Neural progenitor cell (in vitro differentiated cells): ENCODE measurements around the gene TICAM2. TPM values are rescaled to one million over a fixed set of nuclear protein-coding genes. Genes with fewer than 3 reads are reported as not detected.

Experiments used
- DNase-seq: peaks from one replicate; pipeline ENCODE4 v3.0.0-alpha.2; 2016; ENCODE audit warnings: low spot score
- H2AFZ ChIP-seq: fragments of 200-600 bp; sonication (generic); replicated peaks from 2 replicates; pipeline ENCODE4 v1.6.1; 2016; ENCODE audit warnings: antibody characterized with exemption
- H3F3A ChIP-seq: fragments of 200-600 bp; sonication (generic); 2 replicates; pipeline ENCODE4 v1.6.1; 2016; ENCODE audit warnings: antibody characterized with exemption, low read depth
- H3K27ac ChIP-seq: fragments of 200-600 bp; sonication (generic); 2 replicates; pipeline ENCODE4 v1.5.1; 2016; ENCODE audit warnings: mild to moderate bottlenecking
- H3K27me3 ChIP-seq: fragments of 200-600 bp; sonication (generic); 2 replicates; pipeline ENCODE4 v1.6.1; 2016; ENCODE audit warnings: mild to moderate bottlenecking, moderate library complexity
- H3K36me3 ChIP-seq: fragments of 200-600 bp; sonication (generic); 2 replicates; pipeline ENCODE4 v1.5.1; 2016
- H3K4me1 ChIP-seq: fragments of 200-600 bp; sonication (generic); 2 replicates; pipeline ENCODE4 v1.6.1; 2016; ENCODE audit warnings: mixed run types
- H3K4me2 ChIP-seq: fragments of 200-600 bp; sonication (generic); 2 replicates; pipeline ENCODE4 v1.6.1; 2016
- H3K4me3 ChIP-seq: fragments of 200-600 bp; sonication (generic); 2 replicates; pipeline ENCODE4 v1.5.1; 2016
- H3K79me2 ChIP-seq: fragments of 200-600 bp; sonication (generic); 2 replicates; pipeline ENCODE4 v1.6.1; 2016; ENCODE audit warnings: low read depth
- H3K9ac ChIP-seq: fragments of 200-600 bp; sonication (generic); 2 replicates; pipeline ENCODE4 v1.6.1; 2016
- H3K9me3 ChIP-seq: fragments of 200-600 bp; sonication (generic); 2 replicates; pipeline ENCODE4 v1.5.1; 2016; ENCODE audit warnings: low read depth
- H4K20me1 ChIP-seq: fragments of 200-600 bp; sonication (generic); 2 replicates; pipeline ENCODE4 v1.6.1; 2016; ENCODE audit warnings: low read depth
- H3K27ac Mint-ChIP-seq: 3 replicates; pipeline ENCODE4 v1.8.0; 2021; ENCODE audit warnings: mixed read lengths
- H3K27me3 Mint-ChIP-seq: 2 replicates; pipeline ENCODE4 v1.8.0; 2022; ENCODE audit warnings: low read depth, mild to moderate bottlenecking, inconsistent platforms, moderate library complexity, mixed read lengths; ENCODE audit not compliant: insufficient read depth
- H3K36me3 Mint-ChIP-seq: 3 replicates; pipeline ENCODE4 v1.8.0; 2021; ENCODE audit warnings: mixed read lengths
- H3K4me1 Mint-ChIP-seq: 3 replicates; pipeline ENCODE4 v1.8.0; 2021; ENCODE audit warnings: mixed read lengths
- H3K4me3 Mint-ChIP-seq: 3 replicates; pipeline ENCODE4 v1.8.0; 2021; ENCODE audit warnings: mild to moderate bottlenecking, moderate library complexity, mixed read lengths
- H3K9me3 Mint-ChIP-seq: 3 replicates; pipeline ENCODE4 v1.8.0; 2020; ENCODE audit warnings: mixed read lengths
- EZH2 ChIP-seq: fragments of 200-600 bp; sonication (generic); IDR thresholded peaks from 2 replicates; pipeline ENCODE4 v1.6.1; 2017; ENCODE audit warnings: antibody characterized with exemption, mild to moderate bottlenecking, moderate library complexity
- EZH2phosphoT487 ChIP-seq: fragments of 200-600 bp; sonication (generic); IDR thresholded peaks from 2 replicates; pipeline ENCODE4 v1.6.1; 2017; ENCODE audit warnings: antibody characterized with exemption
- total RNA-seq: library from RNA; depleted of rRNA; stranded (reverse); fragments of >200 nt; gene quantifications from 2 replicates; pipeline ENCODE4 v1.2.3, GENCODE V29; 2015; ENCODE audit warnings: low replicate concordance
- TF ChIP-seq, protein P1 (sequence below): fragments of 200-600 bp; sonication (generic); IDR thresholded peaks from 2 replicates; pipeline ENCODE4 v1.5.1; 2017; ENCODE audit warnings: antibody characterized with exemption, mild to moderate bottlenecking

The TICAM2 gene
- total RNA-seq, 1 donor from 2014 or later, result not detected

DNA sequence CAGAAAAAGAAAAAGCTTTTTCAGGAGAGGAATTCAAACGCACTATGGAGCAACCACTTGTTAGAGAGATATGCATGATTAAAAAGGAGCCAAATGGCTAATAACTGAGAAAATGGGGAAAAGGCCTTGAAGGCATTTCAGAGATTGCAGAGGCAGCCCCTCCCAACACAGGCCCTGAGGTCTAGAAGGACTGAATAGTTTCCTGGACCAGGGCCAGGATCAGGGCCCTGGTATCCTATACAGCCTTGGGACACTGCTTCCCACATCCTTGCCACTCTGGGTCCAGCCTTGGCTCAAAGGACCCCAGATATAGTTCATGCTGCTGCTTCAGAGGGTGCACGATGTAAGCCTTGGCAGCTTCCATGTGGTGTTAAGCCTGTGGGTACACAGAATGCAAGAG lies 37.0 kb downstream of the TICAM2 start:
- H3K27me3 ChIP-seq, result no peaks in the 10 kb centered on the region
- no peak overlapping the region for H3K27ac Mint-ChIP-seq
- no peak for TF ChIP-seq EZH2
- H3K27me3 Mint-ChIP-seq, result peaks cover 3% of the 10 kb centered on the region
- no peaks in the 10 kb centered on the region for H3K36me3 Mint-ChIP-seq
- no peak overlapping the region for H3K27ac ChIP-seq
- H2AFZ ChIP-seq, result no peak overlapping the region
- H3K9ac ChIP-seq, result no peak overlapping the region
- no peaks in the 10 kb centered on the region for H3K4me1 ChIP-seq
- no peaks in the 10 kb centered on the region for H3F3A ChIP-seq
- H3K4me3 Mint-ChIP-seq, result no peak overlapping the region
- no peak overlapping the region for H3K4me2 ChIP-seq
- no peaks in the 10 kb centered on the region for H3K79me2 ChIP-seq
- H3K9me3 ChIP-seq, result no peaks in the 10 kb centered on the region
- no peaks in the 10 kb centered on the region for H3K9me3 Mint-ChIP-seq
- H4K20me1 ChIP-seq, result no peaks in the 10 kb centered on the region
- no peaks in the 10 kb centered on the region for H3K36me3 ChIP-seq
- no peaks in the 10 kb centered on the region for H3K4me1 Mint-ChIP-seq
- no peak overlapping the region for H3K4me3 ChIP-seq
- no peak for DNase-seq

DNA sequence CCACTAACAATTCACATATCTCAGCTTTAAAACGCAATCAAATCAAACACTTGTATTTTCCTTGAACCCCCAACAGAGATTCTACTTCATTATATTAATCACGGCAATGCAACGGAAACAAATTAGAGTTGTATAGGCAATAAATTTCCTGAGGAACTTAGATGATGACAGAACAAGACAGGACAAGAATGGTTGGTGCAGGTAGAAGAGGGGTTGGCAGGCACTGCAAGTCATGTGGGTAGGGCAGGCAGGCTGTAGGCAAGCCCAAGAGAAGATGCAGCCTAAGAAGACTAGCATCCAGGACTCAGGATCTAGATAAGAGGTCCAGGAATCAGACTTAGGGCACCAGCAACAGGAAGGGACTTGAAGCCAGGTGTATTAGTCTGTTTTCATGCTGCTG lies 41.1 kb downstream of the TICAM2 start:
- Histone ChIP-seq H3K4me2 (no peak overlapping the region), H3K79me2 (no peaks in the 10 kb centered on the region), H2AFZ (no peak overlapping the region), H3K9me3 (no peaks in the 10 kb centered on the region), H4K20me1 (no peaks in the 10 kb centered on the region), H3K36me3 (no peaks in the 10 kb centered on the region), H3F3A (no peaks in the 10 kb centered on the region), H3K9ac (no peak overlapping the region), H3K27me3 (no peaks in the 10 kb centered on the region), H3K27ac (no peak overlapping the region), H3K4me1 (no peaks in the 10 kb centered on the region), H3K4me3 (no peak overlapping the region)
- Mint-ChIP-seq H3K4me1 (peaks cover 8% of the 10 kb centered on the region), H3K9me3 (no peaks in the 10 kb centered on the region), H3K27me3 (peaks cover 2% of the 10 kb centered on the region), H3K27ac (no peak overlapping the region), H3K4me3 (no peak overlapping the region), H3K36me3 (no peaks in the 10 kb centered on the region)
- TF ChIP-seq, protein P1, sequence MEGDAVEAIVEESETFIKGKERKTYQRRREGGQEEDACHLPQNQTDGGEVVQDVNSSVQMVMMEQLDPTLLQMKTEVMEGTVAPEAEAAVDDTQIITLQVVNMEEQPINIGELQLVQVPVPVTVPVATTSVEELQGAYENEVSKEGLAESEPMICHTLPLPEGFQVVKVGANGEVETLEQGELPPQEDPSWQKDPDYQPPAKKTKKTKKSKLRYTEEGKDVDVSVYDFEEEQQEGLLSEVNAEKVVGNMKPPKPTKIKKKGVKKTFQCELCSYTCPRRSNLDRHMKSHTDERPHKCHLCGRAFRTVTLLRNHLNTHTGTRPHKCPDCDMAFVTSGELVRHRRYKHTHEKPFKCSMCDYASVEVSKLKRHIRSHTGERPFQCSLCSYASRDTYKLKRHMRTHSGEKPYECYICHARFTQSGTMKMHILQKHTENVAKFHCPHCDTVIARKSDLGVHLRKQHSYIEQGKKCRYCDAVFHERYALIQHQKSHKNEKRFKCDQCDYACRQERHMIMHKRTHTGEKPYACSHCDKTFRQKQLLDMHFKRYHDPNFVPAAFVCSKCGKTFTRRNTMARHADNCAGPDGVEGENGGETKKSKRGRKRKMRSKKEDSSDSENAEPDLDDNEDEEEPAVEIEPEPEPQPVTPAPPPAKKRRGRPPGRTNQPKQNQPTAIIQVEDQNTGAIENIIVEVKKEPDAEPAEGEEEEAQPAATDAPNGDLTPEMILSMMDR, result no peak
- no peak for TF ChIP-seq EZH2
- TF ChIP-seq EZH2phosphoT487, result no peak
- DNase-seq, result no peak

DNA sequence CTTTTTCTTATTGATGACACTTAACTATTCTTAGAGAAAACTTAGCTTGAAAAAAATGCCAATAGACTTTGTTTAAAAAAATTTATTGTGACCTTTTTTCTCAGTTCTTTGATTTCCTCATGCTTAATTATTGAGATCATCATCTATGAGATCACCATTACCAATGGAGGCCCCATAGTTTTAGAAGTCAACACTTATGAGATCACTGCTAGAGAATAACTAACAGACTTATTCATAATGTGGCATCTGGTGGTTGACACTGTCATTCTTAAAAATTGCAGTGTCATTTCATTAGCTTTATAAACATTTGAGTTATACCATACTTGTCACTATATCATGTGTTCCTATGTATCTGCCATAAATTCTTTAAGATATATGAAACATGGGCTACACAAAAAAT lies 42.8 kb downstream of the TICAM2 start:
- Histone ChIP-seq H3K9me3 (no peaks in the 10 kb centered on the region), H3K9ac (no peak overlapping the region), H3F3A (no peaks in the 10 kb centered on the region), H3K27me3 (no peaks in the 10 kb centered on the region), H3K4me2 (no peak overlapping the region), H3K4me3 (no peak overlapping the region), H3K79me2 (no peaks in the 10 kb centered on the region), H3K4me1 (no peaks in the 10 kb centered on the region), H3K27ac (no peak overlapping the region), H2AFZ (no peak overlapping the region), H4K20me1 (no peaks in the 10 kb centered on the region), H3K36me3 (no peaks in the 10 kb centered on the region)
- DNase-seq, result no peak
- no peak overlapping the region for H3K4me3 Mint-ChIP-seq
- no peak overlapping the region for H3K27ac Mint-ChIP-seq
- TF ChIP-seq, protein P1, result no peak
- TF ChIP-seq EZH2phosphoT487 (no peak), EZH2 (no peak)
- no peaks in the 10 kb centered on the region for H3K27me3 Mint-ChIP-seq
- no peaks in the 10 kb centered on the region for H3K36me3 Mint-ChIP-seq
- no peaks in the 10 kb centered on the region for H3K9me3 Mint-ChIP-seq
- peaks cover 8% of the 10 kb centered on the region for H3K4me1 Mint-ChIP-seq

DNA sequence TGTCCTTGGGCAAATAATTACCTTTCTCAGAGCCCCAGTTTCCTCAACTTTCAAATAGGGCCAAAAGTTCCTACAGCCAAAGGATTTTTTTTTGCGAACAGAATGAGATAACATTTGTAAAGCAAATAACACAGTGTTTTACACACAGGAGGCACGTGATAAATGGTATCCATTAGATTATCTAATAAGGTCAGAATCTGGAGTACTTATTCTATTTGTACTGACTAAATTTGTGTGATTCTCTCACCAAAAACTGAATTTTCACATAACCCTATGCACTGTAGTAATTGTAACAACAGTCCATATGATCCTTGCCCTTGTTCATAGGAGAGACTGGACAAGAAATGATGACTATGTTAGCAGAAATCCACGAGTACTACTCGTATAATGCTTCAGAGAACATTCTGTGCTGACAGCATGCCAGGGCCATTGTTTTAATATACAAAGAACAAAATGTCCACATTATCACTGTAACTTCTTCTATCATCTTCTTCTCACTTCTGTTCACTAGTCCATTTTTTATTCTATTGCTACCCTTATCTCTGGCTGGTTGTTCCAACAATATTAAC lies 43.8 kb downstream of the TICAM2 start:
- H3K9me3 ChIP-seq, result no peaks in the 10 kb centered on the region
- no peak for DNase-seq
- no peaks in the 10 kb centered on the region for H3K27me3 ChIP-seq
- H3F3A ChIP-seq, result no peaks in the 10 kb centered on the region
- H2AFZ ChIP-seq, result no peak overlapping the region
- no peak overlapping the region for H3K4me2 ChIP-seq
- TF ChIP-seq EZH2phosphoT487, result no peak
- TF ChIP-seq EZH2, result no peak
- TF ChIP-seq, protein P1, result no peak
- no peaks in the 10 kb centered on the region for H4K20me1 ChIP-seq
- H3K27me3 Mint-ChIP-seq, result no peaks in the 10 kb centered on the region
- H3K4me3 Mint-ChIP-seq, result no peak overlapping the region
- no peak overlapping the region for H3K27ac ChIP-seq
- H3K4me3 ChIP-seq, result no peak overlapping the region
- peaks cover 8% of the 10 kb centered on the region for H3K4me1 Mint-ChIP-seq
- no peaks in the 10 kb centered on the region for H3K9me3 Mint-ChIP-seq
- no peak overlapping the region for H3K27ac Mint-ChIP-seq
- no peaks in the 10 kb centered on the region for H3K36me3 ChIP-seq
- no peak overlapping the region for H3K9ac ChIP-seq
- no peaks in the 10 kb centered on the region for H3K4me1 ChIP-seq
- no peaks in the 10 kb centered on the region for H3K79me2 ChIP-seq
- no peaks in the 10 kb centered on the region for H3K36me3 Mint-ChIP-seq
